ENCODE data around the gene ZC3H13. TPM values are rescaled to one million over a fixed set of nuclear protein-coding genes. Genes with fewer than 3 reads are reported as not detected.

The ZC3H13 gene
- total RNA-seq, 3 donors from 2014 or later (not counting 1 experiment from before 2014, with no cell fraction given) = 54.3 to 75.3 (median 65.8) TPM

- ATAC-seq (no peak), DNase-seq (no peak)
- no peaks in the 10 kb centered on the region for H3K36me3 ChIP-seq (ENCODE audit: control insufficient read depth, insufficient read depth, low read length)
- peaks cover 19 to 25% of the 10 kb centered on the region in 2 donors for H3K27me3 Mint-ChIP-seq (ENCODE audit: low read depth in 2 of 2)
- H3K4me3 ChIP-seq (ENCODE audit: low read length) = no peak overlapping the region
- no peaks in the 10 kb centered on the region for H3K9me3 Mint-ChIP-seq
- no peak overlapping the region for H3K4me3 Mint-ChIP-seq
- intact Hi-C loops (cut with micrococcal nuclease) = no loop called here
- 84% methylated on average over 5 of the region's 5 CpGs for WGBS (ENCODE audit: insufficient coverage)
- no peaks in the 10 kb centered on the region for H3K27me3 ChIP-seq (ENCODE audit: control insufficient read depth, insufficient read depth, low read length)
- no peaks in the 10 kb centered on the region for H3K4me1 Mint-ChIP-seq
- no peak overlapping the region for H3K27ac ChIP-seq (ENCODE audit: low read length)
- TF ChIP-seq, protein P1, sequence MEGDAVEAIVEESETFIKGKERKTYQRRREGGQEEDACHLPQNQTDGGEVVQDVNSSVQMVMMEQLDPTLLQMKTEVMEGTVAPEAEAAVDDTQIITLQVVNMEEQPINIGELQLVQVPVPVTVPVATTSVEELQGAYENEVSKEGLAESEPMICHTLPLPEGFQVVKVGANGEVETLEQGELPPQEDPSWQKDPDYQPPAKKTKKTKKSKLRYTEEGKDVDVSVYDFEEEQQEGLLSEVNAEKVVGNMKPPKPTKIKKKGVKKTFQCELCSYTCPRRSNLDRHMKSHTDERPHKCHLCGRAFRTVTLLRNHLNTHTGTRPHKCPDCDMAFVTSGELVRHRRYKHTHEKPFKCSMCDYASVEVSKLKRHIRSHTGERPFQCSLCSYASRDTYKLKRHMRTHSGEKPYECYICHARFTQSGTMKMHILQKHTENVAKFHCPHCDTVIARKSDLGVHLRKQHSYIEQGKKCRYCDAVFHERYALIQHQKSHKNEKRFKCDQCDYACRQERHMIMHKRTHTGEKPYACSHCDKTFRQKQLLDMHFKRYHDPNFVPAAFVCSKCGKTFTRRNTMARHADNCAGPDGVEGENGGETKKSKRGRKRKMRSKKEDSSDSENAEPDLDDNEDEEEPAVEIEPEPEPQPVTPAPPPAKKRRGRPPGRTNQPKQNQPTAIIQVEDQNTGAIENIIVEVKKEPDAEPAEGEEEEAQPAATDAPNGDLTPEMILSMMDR (IDR thresholded peaks at IDR 0.05) = no peak
- no peaks in the 10 kb centered on the region for H3K9me3 ChIP-seq (ENCODE audit: control insufficient read depth, insufficient read depth, low read length)
- no peak overlapping the region for H3K27ac Mint-ChIP-seq
- no peaks in the 10 kb centered on the region for H3K36me3 Mint-ChIP-seq
- no peaks in the 10 kb centered on the region for H3K4me1 ChIP-seq (ENCODE audit: control insufficient read depth, insufficient read depth, low read length)
These were observed 118.3 kb downstream of the ZC3H13 start for GRCh38 chr13:45934283-45934682.

DNA sequence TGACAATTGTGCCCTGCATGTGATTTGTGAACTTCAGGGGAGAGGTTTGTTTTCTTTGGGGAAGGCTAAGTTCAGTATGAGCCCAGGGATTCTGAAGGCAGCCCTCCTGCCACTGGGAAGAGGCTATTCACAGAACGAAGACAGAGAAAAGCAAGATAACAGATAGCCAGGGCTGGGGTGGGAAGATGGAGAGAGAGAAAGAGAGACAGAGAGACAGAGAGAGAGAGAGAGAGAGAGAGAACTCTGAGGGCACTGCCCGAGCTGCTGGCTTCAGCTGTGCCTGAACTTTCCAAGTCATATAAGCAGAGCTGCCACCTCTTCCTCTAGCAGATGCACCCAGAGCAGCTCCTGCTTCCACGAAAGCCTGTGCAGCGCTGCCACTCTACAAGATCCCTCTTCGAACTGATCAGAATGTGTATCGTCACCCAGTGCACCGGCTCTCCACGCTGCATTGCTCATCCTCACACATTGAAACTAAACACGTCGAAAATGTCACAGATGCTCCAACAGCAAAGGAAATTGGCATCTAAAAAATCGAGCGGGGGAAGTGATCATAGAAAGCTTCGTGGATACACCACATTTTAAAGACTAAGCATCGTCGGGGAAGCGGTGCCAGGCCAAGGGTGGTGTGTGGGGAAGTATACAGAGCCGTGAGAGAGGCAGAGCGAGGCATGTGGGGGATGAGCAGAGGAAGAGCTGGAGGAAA, 119.2 kb downstream of the ZC3H13 start:
- H3K36me3 Mint-ChIP-seq = no peaks in the 10 kb centered on the region
- no peaks in the 10 kb centered on the region for H3K9me3 Mint-ChIP-seq
- no peak overlapping the region for H3K27ac Mint-ChIP-seq
- 81% methylated on average over 18 of the region's 18 CpGs for WGBS (ENCODE audit: insufficient coverage)
- Histone ChIP-seq H3K27ac (ENCODE audit: low read length) (no peak overlapping the region), H3K36me3 (ENCODE audit: control insufficient read depth, insufficient read depth, low read length) (no peaks in the 10 kb centered on the region), H3K4me3 (ENCODE audit: low read length) (no peak overlapping the region), H3K9me3 (ENCODE audit: control insufficient read depth, insufficient read depth, low read length) (no peaks in the 10 kb centered on the region), H3K4me1 (ENCODE audit: control insufficient read depth, insufficient read depth, low read length) (no peaks in the 10 kb centered on the region), H3K27me3 (ENCODE audit: control insufficient read depth, insufficient read depth, low read length) (no peaks in the 10 kb centered on the region)
- DNase-seq (no peak), ATAC-seq (no peak)
- intact Hi-C loops (cut with micrococcal nuclease) = no loop called here
- no peak overlapping the region for H3K4me3 Mint-ChIP-seq
- TF ChIP-seq, protein P1 (IDR thresholded peaks at IDR 0.05) = no peak
- no peaks in the 10 kb centered on the region for H3K4me1 Mint-ChIP-seq
- H3K27me3 Mint-ChIP-seq (ENCODE audit: low read depth in 2 of 2) = peaks cover 19 to 25% of the 10 kb centered on the region in 2 donors

DNA sequence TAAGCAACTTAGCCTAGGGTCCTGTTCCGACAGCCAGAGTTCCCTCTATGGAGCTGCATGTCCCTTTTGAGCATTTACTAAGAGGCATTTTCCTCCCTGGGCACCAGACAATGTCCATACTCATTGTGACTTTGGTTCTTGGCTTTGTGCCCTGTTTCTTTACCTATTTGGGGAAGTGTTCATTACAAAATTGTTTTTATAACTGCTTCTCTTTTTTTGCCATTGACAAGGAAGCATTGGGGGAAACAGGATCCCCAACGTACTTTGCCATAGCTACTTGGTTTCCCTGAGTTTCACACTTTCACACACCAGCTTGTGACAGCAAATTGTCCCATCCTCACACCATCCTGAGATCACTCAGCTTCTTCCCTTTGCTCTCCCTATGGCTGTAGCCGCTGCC, 119.9 kb downstream of the ZC3H13 start:
- H3K36me3 Mint-ChIP-seq = no peaks in the 10 kb centered on the region
- no peaks in the 10 kb centered on the region for H3K4me1 Mint-ChIP-seq
- H3K27ac Mint-ChIP-seq = no peak overlapping the region
- no peaks in the 10 kb centered on the region for H3K9me3 ChIP-seq (ENCODE audit: control insufficient read depth, insufficient read depth, low read length)
- no peak overlapping the region for H3K4me3 ChIP-seq (ENCODE audit: low read length)
- TF ChIP-seq, protein P1 (IDR thresholded peaks at IDR 0.05) = no peak
- H3K36me3 ChIP-seq (ENCODE audit: control insufficient read depth, insufficient read depth, low read length) = no peaks in the 10 kb centered on the region
- DNase-seq (no peak), ATAC-seq (peak in 1 of 3 donors; percentile 43)
- H3K27me3 ChIP-seq (ENCODE audit: control insufficient read depth, insufficient read depth, low read length) = no peaks in the 10 kb centered on the region
- H3K4me1 ChIP-seq (ENCODE audit: control insufficient read depth, insufficient read depth, low read length) = no peaks in the 10 kb centered on the region
- H3K9me3 Mint-ChIP-seq = no peaks in the 10 kb centered on the region
- no peak overlapping the region for H3K4me3 Mint-ChIP-seq
- WGBS (ENCODE audit: insufficient coverage) = 38% methylated on average over 3 of the region's 3 CpGs
- intact Hi-C loops (cut with micrococcal nuclease) = no loop called here
- H3K27me3 Mint-ChIP-seq (ENCODE audit: low read depth in 2 of 2) = peaks cover 19 to 25% of the 10 kb centered on the region in 2 donors
- H3K27ac ChIP-seq (ENCODE audit: low read length) = no peak overlapping the region

- no peak overlapping the region for H3K27ac Mint-ChIP-seq
- Histone ChIP-seq H3K27me3 (ENCODE audit: control insufficient read depth, insufficient read depth, low read length) (no peaks in the 10 kb centered on the region), H3K36me3 (ENCODE audit: control insufficient read depth, insufficient read depth, low read length) (no peaks in the 10 kb centered on the region), H3K4me1 (ENCODE audit: control insufficient read depth, insufficient read depth, low read length) (no peaks in the 10 kb centered on the region), H3K27ac (ENCODE audit: low read length) (no peak overlapping the region), H3K9me3 (ENCODE audit: control insufficient read depth, insufficient read depth, low read length) (no peaks in the 10 kb centered on the region), H3K4me3 (ENCODE audit: low read length) (no peak overlapping the region)
- no peaks in the 10 kb centered on the region for H3K9me3 Mint-ChIP-seq
- no peak for ATAC-seq
- TF ChIP-seq, protein P1 (IDR thresholded peaks at IDR 0.05) = no peak
- no peaks in the 10 kb centered on the region for H3K36me3 Mint-ChIP-seq
- no peak overlapping the region for H3K4me3 Mint-ChIP-seq
- WGBS (ENCODE audit: insufficient coverage) = 73% methylated on average over 5 of the region's 5 CpGs
- H3K4me1 Mint-ChIP-seq = no peaks in the 10 kb centered on the region
- DNase-seq = no peak
- intact Hi-C loops (cut with micrococcal nuclease) = no loop called here
- H3K27me3 Mint-ChIP-seq (ENCODE audit: low read depth in 2 of 2) = peaks cover 19 to 25% of the 10 kb centered on the region in 2 donors
These were observed 120.4 kb downstream of the ZC3H13 start for GRCh38 chr13:45932172-45932571.
